Liver (tissue), 9 donors: Measurements from ENCODE around the gene CAGE1. TPM values are rescaled to one million over a fixed set of nuclear protein-coding genes. Genes with fewer than 3 reads are reported as not detected.

Experiments
- DNase-seq: peaks from one replicate; pipeline ENCODE4 v3.0.0-alpha.2; 2017; ENCODE audit warnings: low spot score
- H3K27ac ChIP-seq, 2 donors: one replicate each; pipeline ENCODE4 v1.7.0; 2013; ENCODE audit warnings: inconsistent platforms in 2 of 2, low read length in 2 of 2, control low read depth in 1 of 2, low read depth in 1 of 2, mild to moderate bottlenecking in 1 of 2
- H3K27me3 ChIP-seq, 4 donors: one replicate each; pipeline versions ENCODE4 v1.6.1 to v1.7.0; 2013; ENCODE audit warnings: low read length in 3 of 4, inconsistent platforms in 1 of 4, mild to moderate bottlenecking in 1 of 4, moderate library complexity in 1 of 4; ENCODE audit not compliant: control insufficient read depth in 4 of 4, insufficient read depth in 4 of 4
- H3K36me3 ChIP-seq, 4 donors: one replicate each; pipeline versions ENCODE4 v1.6.1 to v1.7.0; 2013; ENCODE audit warnings: low read length in 3 of 4, mild to moderate bottlenecking in 3 of 4, low read depth in 1 of 4, moderate library complexity in 1 of 4; ENCODE audit not compliant: control insufficient read depth in 4 of 4, insufficient read depth in 3 of 4
- H3K4me1 ChIP-seq, 4 donors: one replicate each; pipeline versions ENCODE4 v1.6.1 to v1.7.0; 2013; ENCODE audit warnings: low read length in 3 of 4, mild to moderate bottlenecking in 3 of 4, moderate library complexity in 1 of 4; ENCODE audit not compliant: control insufficient read depth in 4 of 4, insufficient read depth in 4 of 4
- H3K4me3 ChIP-seq, 3 donors: one replicate each; pipeline versions ENCODE4 v1.6.1 to v1.7.0; 2013; ENCODE audit warnings: low read length in 3 of 3, control low read depth in 1 of 3, low read depth in 1 of 3, mild to moderate bottlenecking in 1 of 3
- H3K9ac ChIP-seq, 2 donors: one replicate each; pipeline ENCODE4 v1.7.0; 2013; ENCODE audit warnings: low read length in 2 of 2, mild to moderate bottlenecking in 2 of 2, moderate library complexity in 2 of 2, control low read depth in 1 of 2, low read depth in 1 of 2
- H3K9me3 ChIP-seq, 4 donors: one replicate each; pipeline versions ENCODE4 v1.6.1 to v1.7.0; 2013; ENCODE audit warnings: low read length in 3 of 4; ENCODE audit not compliant: control insufficient read depth in 4 of 4
- ATF3 ChIP-seq: IDR thresholded peaks from 2 replicates; pipeline ENCODE4 v1.6.1; 2016; ENCODE audit warnings: antibody characterized with exemption
- CTCF ChIP-seq: fragments of 150-350 bp; IDR thresholded peaks from 2 replicates; pipeline ENCODE4 v1.5.1; 2017; ENCODE audit warnings: improper control_type of control experiment, low read depth, low read length; ENCODE audit not compliant: missing input control
- EGR1 ChIP-seq, 2 donors: IDR thresholded peaks; 2 replicates each; pipeline ENCODE4 v1.6.1; 2016 to 2018; ENCODE audit warnings: antibody characterized with exemption in 2 of 2, low read depth in 2 of 2
- FOXA1 ChIP-seq: IDR thresholded peaks from 2 replicates; pipeline ENCODE4 v1.6.1; 2016; ENCODE audit warnings: antibody characterized with exemption
- FOXA2 ChIP-seq: IDR thresholded peaks from 2 replicates; pipeline ENCODE4 v1.6.1; 2016; ENCODE audit warnings: antibody characterized with exemption
- GABPA ChIP-seq, 2 donors: IDR thresholded peaks in 1 of 2; conservative IDR thresholded peaks in 1 of 2; 2 replicates each; pipeline ENCODE4 v1.6.1; 2016; ENCODE audit warnings: antibody characterized with exemption in 2 of 2, mild to moderate bottlenecking in 1 of 2, moderate library complexity in 1 of 2
- HNF4A ChIP-seq, 2 donors: conservative IDR thresholded peaks; 2 replicates each; pipeline ENCODE4 v1.6.1; 2016; ENCODE audit warnings: antibody characterized with exemption in 2 of 2, mild to moderate bottlenecking in 2 of 2
- HNF4G ChIP-seq: IDR thresholded peaks from 2 replicates; pipeline ENCODE4 v1.6.1; 2016; ENCODE audit warnings: antibody characterized with exemption
- JUND ChIP-seq, 2 donors: IDR thresholded peaks; 2 replicates each; pipeline ENCODE4 v1.6.1; 2016; ENCODE audit warnings: antibody characterized with exemption in 2 of 2
- MAX ChIP-seq: IDR thresholded peaks from 2 replicates; pipeline ENCODE4 v1.6.1; 2016; ENCODE audit warnings: antibody characterized with exemption
- NR2F2 ChIP-seq: IDR thresholded peaks from 2 replicates; pipeline ENCODE4 v1.6.1; 2016; ENCODE audit warnings: antibody characterized with exemption
- RAD21 ChIP-seq, 2 donors: IDR thresholded peaks; 2 replicates each; pipeline ENCODE4 v1.6.1; 2016; ENCODE audit warnings: antibody characterized with exemption in 2 of 2, mild to moderate bottlenecking in 2 of 2
- REST ChIP-seq: IDR thresholded peaks from 2 replicates; pipeline ENCODE4 v1.6.1; 2016; ENCODE audit warnings: antibody characterized with exemption, mild to moderate bottlenecking
- RXRA ChIP-seq, 2 donors: IDR thresholded peaks; 2 replicates each; pipeline ENCODE4 v1.6.1; 2017 to 2018; ENCODE audit warnings: antibody characterized with exemption in 2 of 2, mild to moderate bottlenecking in 1 of 2
- SP1 ChIP-seq: IDR thresholded peaks from 2 replicates; pipeline ENCODE4 v1.6.1; 2018; ENCODE audit warnings: antibody characterized with exemption, mild to moderate bottlenecking
- TAF1 ChIP-seq: conservative IDR thresholded peaks from 2 replicates; pipeline ENCODE4 v1.6.1; 2016; ENCODE audit warnings: antibody characterized with exemption, mild to moderate bottlenecking
- YY1 ChIP-seq: IDR thresholded peaks from 2 replicates; pipeline ENCODE4 v1.6.1; 2016; ENCODE audit warnings: antibody characterized with exemption, mild to moderate bottlenecking
- WGBS: extraction: QIAGEN DNeasy Blood & Tissue Kit; methylation state at CpG from one replicate; pipeline ENCODE4 v1.1.7; 2013; 5-methylcytosine and 5-hydroxymethylcytosine counted together
- polyA plus RNA-seq, 2 donors: library from polyadenylated mRNA; stranded (reverse) in 1 of 2; unstranded in 1 of 2; fragments of 200-250 nt in 1 of 2; fragments of >200 nt in 1 of 2; fragmentation: Nextera tagmentation in 1 of 2; extraction: Ambion mirVana in 1 of 2; gene quantifications; one replicate each; pipeline versions ENCODE4 v1.2.1 to v1.2.3, GENCODE V29; 2013 to 2015
- total RNA-seq, 2 donors: library from RNA; depleted of rRNA; stranded (reverse); fragments of >200 nt; gene quantifications; one replicate each; pipeline ENCODE4 v1.2.3, GENCODE V29; 2014
- TF ChIP-seq, protein P1 (sequence below): IDR thresholded peaks from 2 replicates; pipeline ENCODE4 v1.6.1; 2016; ENCODE audit warnings: antibody characterized with exemption
- donor health status: healthy.
- donor health status: healthy.
- donor health status: healthy.
- donor health status: healthy.
- donor health status: healthy.

The CAGE1 gene
- total and polyA plus RNA-seq, 4 donors, result 0.08 TPM; not detected in 3

DNA sequence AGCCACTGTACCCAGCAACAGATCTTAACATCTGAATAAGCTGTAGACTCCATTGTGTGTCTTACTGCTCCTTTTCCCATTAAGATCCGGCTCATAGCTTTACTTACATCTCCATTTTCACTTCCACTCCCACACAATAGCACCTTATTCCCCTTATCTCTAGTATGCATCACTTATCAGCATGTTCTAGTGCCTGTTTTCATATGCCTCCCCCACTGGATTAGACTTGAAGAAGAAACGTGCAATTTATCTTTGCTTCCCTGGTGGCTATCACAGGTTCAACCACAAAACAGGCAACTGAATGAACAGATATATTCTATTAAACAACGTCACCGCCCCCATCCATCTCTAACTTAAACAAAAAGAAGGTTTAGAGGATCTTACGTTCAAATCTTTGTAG is 88.6 kb downstream of the CAGE1 start:
- peaks cover 18 to 76% (median 67%) of the 10 kb centered on the region in 4 donors for H3K36me3 ChIP-seq
- H3K4me1 ChIP-seq, result peaks cover 0 to 10% (median 0%) of the 10 kb centered on the region in 4 donors
- no peak overlapping the region for H3K4me3 ChIP-seq
- no peak for TF ChIP-seq YY1
- no peak for TF ChIP-seq TAF1
- TF ChIP-seq EGR1 (IDR thresholded peaks at IDR 0.05; ENCODE audit: low read depth in 2 of 2), result no peak
- TF ChIP-seq RAD21 (IDR thresholded peaks at IDR 0.05), result no peak
- no peak for TF ChIP-seq NR2F2
- no peak for TF ChIP-seq REST
- TF ChIP-seq MAX, result no peak
- no peak for DNase-seq
- WGBS, result 93% methylated on average over 5 of the region's 5 CpGs
- no peak overlapping the region for H3K9ac ChIP-seq
- H3K9me3 ChIP-seq, result no peaks in the 10 kb centered on the region
- no peaks in the 10 kb centered on the region for H3K27me3 ChIP-seq
- no peak overlapping the region for H3K27ac ChIP-seq

GRCh38 chr6:7298113-7298512 is 91.4 kb downstream of the CAGE1 start:
- H3K9ac ChIP-seq, result no peak overlapping the region
- H3K4me3 ChIP-seq, result no peak overlapping the region
- H3K27ac ChIP-seq, result no peak overlapping the region
- peaks cover 26 to 64% (median 54%) of the 10 kb centered on the region in 4 donors for H3K36me3 ChIP-seq
- H3K27me3 ChIP-seq, result no peaks in the 10 kb centered on the region
- peaks cover 0 to 10% (median 0%) of the 10 kb centered on the region in 4 donors for H3K4me1 ChIP-seq
- DNase-seq, result no peak
- WGBS, result 94% methylated on average over 1 of the region's 1 CpG
- TF ChIP-seq NR2F2 (no peak), RAD21 (IDR thresholded peaks at IDR 0.05) (no peak), FOXA1 (no peak), CTCF (no peak), HNF4A (conservative IDR thresholded peaks at IDR 0.05) (no peak), FOXA2 (no peak), ATF3 (no peak), SP1 (no peak), GABPA (IDR thresholded peaks at IDR 0.05 in 1 of 2, conservative IDR thresholded peaks at IDR 0.05 in 1 of 2) (no peak), JUND (IDR thresholded peaks at IDR 0.05) (no peak), TAF1 (no peak), EGR1 (IDR thresholded peaks at IDR 0.05; ENCODE audit: low read depth in 2 of 2) (no peak), HNF4G (no peak), YY1 (no peak), REST (no peak), RXRA (IDR thresholded peaks at IDR 0.05) (no peak), MAX (no peak)
- TF ChIP-seq, protein P1, sequence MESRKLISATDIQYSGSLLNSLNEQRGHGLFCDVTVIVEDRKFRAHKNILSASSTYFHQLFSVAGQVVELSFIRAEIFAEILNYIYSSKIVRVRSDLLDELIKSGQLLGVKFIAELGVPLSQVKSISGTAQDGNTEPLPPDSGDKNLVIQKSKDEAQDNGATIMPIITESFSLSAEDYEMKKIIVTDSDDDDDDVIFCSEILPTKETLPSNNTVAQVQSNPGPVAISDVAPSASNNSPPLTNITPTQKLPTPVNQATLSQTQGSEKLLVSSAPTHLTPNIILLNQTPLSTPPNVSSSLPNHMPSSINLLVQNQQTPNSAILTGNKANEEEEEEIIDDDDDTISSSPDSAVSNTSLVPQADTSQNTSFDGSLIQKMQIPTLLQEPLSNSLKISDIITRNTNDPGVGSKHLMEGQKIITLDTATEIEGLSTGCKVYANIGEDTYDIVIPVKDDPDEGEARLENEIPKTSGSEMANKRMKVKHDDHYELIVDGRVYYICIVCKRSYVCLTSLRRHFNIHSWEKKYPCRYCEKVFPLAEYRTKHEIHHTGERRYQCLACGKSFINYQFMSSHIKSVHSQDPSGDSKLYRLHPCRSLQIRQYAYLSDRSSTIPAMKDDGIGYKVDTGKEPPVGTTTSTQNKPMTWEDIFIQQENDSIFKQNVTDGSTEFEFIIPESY, result no peak
- no peaks in the 10 kb centered on the region for H3K9me3 ChIP-seq
